Neural crest cell (in vitro differentiated cells): ENCODE measurements around the gene EBF3. TPM values are rescaled to one million over a fixed set of nuclear protein-coding genes. Genes with fewer than 3 reads are reported as not detected.

ENCODE experiments used
- DNase-seq: peaks from one replicate; pipeline ENCODE4 v3.0.0; 2021; ENCODE audit warnings: low read depth, mixed read lengths, low spot score
- H3K27ac Mint-ChIP-seq: one replicate; pipeline ENCODE4 v1.8.0; 2021; ENCODE audit warnings: mild to moderate bottlenecking, mixed read lengths; ENCODE audit not compliant: unreplicated experiment
- H3K27me3 Mint-ChIP-seq: 2 replicates; pipeline ENCODE4 v1.8.0; 2021; ENCODE audit warnings: low read depth, mild to moderate bottlenecking, mixed read lengths
- H3K36me3 Mint-ChIP-seq: 2 replicates; pipeline ENCODE4 v1.8.0; 2021; ENCODE audit warnings: low read depth, mild to moderate bottlenecking, mixed read lengths
- H3K4me1 Mint-ChIP-seq: 2 replicates; pipeline ENCODE4 v1.8.0; 2021; ENCODE audit warnings: mixed read lengths
- H3K4me3 Mint-ChIP-seq: one replicate; pipeline ENCODE4 v1.8.0; 2021; ENCODE audit warnings: mild to moderate bottlenecking, mixed read lengths
- H3K9me3 Mint-ChIP-seq: 2 replicates; pipeline ENCODE4 v1.8.0; 2021; ENCODE audit warnings: mixed read lengths
- total RNA-seq: library from RNA; stranded (reverse); gene quantifications from 2 replicates; pipeline ENCODE4 v1.2.1, GENCODE V29; 2021
- TF ChIP-seq, protein P1 (sequence below): fragments of 200-600 bp; sonication (generic); conservative IDR thresholded peaks from 2 replicates; pipeline ENCODE4 v1.5.0; 2021; ENCODE audit warnings: antibody characterized with exemption, mild to moderate bottlenecking

EBF3 gene
- total RNA-seq, 1 donor from 2014 or later: 11.6 TPM

DNA sequence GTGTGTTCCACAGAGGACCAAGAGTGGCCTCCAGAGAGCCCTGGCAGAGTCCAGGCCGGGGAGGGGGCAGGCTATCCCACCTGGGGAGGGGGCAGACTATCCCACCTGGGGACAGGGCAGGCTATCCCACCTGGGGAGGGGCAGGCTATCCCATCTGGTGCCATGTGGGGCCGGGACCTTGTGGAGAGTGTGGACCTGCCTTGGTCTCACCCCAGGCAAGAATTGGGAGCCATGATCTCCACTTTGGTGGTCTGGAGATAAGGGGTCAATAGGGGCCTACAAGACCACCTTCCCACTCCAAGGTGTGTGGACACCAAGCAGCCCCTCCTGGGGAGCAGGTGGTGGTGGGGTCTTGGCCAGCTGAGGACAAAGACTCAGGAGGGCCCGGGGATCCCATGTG lies 138.2 kb downstream of the EBF3 start:
- no peaks in the 10 kb centered on the region for H3K36me3 Mint-ChIP-seq
- H3K27ac Mint-ChIP-seq: no peak overlapping the region
- TF ChIP-seq, protein P1, sequence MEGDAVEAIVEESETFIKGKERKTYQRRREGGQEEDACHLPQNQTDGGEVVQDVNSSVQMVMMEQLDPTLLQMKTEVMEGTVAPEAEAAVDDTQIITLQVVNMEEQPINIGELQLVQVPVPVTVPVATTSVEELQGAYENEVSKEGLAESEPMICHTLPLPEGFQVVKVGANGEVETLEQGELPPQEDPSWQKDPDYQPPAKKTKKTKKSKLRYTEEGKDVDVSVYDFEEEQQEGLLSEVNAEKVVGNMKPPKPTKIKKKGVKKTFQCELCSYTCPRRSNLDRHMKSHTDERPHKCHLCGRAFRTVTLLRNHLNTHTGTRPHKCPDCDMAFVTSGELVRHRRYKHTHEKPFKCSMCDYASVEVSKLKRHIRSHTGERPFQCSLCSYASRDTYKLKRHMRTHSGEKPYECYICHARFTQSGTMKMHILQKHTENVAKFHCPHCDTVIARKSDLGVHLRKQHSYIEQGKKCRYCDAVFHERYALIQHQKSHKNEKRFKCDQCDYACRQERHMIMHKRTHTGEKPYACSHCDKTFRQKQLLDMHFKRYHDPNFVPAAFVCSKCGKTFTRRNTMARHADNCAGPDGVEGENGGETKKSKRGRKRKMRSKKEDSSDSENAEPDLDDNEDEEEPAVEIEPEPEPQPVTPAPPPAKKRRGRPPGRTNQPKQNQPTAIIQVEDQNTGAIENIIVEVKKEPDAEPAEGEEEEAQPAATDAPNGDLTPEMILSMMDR: no peak
- H3K9me3 Mint-ChIP-seq: no peaks in the 10 kb centered on the region
- no peak overlapping the region for H3K4me3 Mint-ChIP-seq
- DNase-seq: no peak
- no peaks in the 10 kb centered on the region for H3K4me1 Mint-ChIP-seq
- H3K27me3 Mint-ChIP-seq: no peaks in the 10 kb centered on the region

DNA sequence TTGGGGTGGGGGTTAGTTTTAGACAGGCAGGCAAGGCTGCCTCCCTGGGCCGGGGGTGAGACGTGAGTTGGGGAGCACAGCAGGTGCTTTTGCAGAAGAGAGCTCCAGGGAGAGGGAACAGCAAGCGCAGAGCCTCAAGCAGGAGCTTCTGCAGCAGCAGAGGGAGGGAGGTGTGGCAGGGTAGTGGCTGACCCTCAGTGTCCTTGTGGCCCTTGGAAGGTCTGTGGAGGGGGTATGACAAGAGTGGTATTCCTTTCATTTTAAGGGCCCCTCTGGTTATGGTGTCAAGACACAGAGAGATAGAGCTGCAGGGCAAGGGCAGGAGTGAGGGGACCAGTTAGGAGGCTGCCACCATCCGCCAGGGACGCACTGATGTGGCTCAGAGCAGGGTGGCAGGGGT lies 138.9 kb downstream of the EBF3 start:
- no peaks in the 10 kb centered on the region for H3K27me3 Mint-ChIP-seq
- no peaks in the 10 kb centered on the region for H3K4me1 Mint-ChIP-seq
- H3K36me3 Mint-ChIP-seq: no peaks in the 10 kb centered on the region
- TF ChIP-seq, protein P1: no peak
- H3K27ac Mint-ChIP-seq: no peak overlapping the region
- no peak overlapping the region for H3K4me3 Mint-ChIP-seq
- no peak for DNase-seq
- H3K9me3 Mint-ChIP-seq: no peaks in the 10 kb centered on the region

DNA sequence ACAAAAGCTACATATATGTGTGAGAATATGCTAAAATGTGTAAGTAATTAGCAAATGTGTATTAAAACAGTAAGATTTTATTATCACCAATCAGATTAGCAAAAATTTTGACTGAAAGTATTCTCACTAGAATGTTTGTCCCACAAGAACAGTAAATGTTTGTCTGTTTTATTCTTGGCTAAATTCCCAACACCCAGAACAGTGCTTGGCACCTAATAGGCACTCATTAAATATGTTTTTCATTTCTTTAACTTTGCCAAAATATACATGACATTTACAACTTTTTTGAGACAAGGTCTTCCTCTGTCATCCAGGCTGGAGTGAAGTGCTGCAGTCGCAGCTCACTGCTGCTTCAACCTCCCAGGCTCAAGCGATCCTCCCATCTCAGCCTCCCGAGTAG lies 143.6 kb downstream of the EBF3 start:
- Mint-ChIP-seq H3K36me3 (peaks cover 6% of the 10 kb centered on the region), H3K4me1 (no peaks in the 10 kb centered on the region), H3K9me3 (peaks cover 8% of the 10 kb centered on the region), H3K27me3 (no peaks in the 10 kb centered on the region), H3K27ac (no peak overlapping the region), H3K4me3 (no peak overlapping the region)
- TF ChIP-seq, protein P1: no peak
- DNase-seq: no peak

DNA sequence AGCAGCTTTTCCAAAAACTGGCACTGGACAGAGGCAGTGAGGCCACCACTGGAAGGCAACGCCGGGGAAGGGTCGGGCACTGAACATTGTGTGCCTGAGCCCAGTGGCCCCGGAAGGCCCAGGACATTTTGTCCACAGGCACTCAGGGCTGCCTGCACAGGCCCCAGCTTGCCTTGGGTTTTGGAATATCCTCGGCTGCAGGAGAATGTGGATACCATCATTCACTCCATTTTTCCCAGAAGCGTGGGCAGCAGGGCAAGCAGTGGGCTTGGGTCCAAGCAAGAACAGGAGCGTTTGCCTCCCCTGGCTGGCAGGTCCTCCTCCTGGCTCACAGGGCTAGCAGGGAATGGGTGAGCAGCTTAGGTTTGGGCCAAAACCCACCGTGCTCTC lies 147.4 kb downstream of the EBF3 start:
- peaks cover 6% of the 10 kb centered on the region for H3K36me3 Mint-ChIP-seq

DNA sequence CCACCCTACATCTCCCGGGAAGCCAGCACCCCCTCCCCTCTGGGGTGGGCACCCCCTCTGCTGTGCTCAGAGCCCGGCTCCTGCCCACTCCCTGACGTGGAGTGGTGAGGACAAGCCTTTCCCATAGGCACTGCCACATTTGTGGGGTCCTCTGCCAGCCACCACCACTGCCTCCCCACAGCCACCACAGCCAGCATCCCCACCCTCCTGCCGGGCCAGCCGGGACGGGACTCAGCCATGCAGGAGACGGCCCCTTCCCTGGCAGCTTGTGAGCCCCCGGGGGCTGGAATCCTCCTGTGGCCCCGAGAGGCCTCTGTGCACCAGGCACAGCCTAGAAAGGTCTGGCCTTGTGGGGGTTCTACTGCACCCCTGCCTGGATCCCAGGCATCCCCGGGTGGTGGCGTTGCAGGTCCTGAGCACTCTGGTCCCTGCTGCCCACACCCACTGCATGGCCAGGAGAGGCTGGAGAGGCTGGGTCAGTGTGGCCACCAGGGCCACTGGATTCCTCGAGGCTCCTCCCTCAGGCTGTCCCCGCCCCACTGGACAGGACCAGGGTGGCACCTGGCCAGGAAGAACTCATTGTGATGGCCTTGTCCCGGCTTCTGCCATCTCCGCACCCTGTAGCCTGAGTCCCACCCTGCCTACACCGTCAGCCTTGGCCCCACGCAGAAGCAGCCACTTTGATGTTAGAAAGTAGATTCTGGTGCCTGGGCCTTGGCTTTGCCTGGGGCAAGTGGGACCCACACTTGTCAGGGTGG lies 148.0 kb downstream of the EBF3 start:
- peaks cover 8% of the 10 kb centered on the region for H3K4me1 Mint-ChIP-seq
- no peaks in the 10 kb centered on the region for H3K27me3 Mint-ChIP-seq
- TF ChIP-seq, protein P1: no peak
- no peak overlapping the region for H3K27ac Mint-ChIP-seq
- peaks cover 8% of the 10 kb centered on the region for H3K9me3 Mint-ChIP-seq
- H3K36me3 Mint-ChIP-seq: peaks cover 6% of the 10 kb centered on the region
- no peak for DNase-seq
- H3K4me3 Mint-ChIP-seq: no peak overlapping the region

More for the DNA sequence above, 147.4 kb downstream of the EBF3 start:
- H3K4me1 Mint-ChIP-seq: peaks cover 8% of the 10 kb centered on the region
- H3K27me3 Mint-ChIP-seq: no peaks in the 10 kb centered on the region
- TF ChIP-seq, protein P1: no peak
- H3K27ac Mint-ChIP-seq: no peak overlapping the region
- peaks cover 8% of the 10 kb centered on the region for H3K9me3 Mint-ChIP-seq
- no peak for DNase-seq
- H3K4me3 Mint-ChIP-seq: no peak overlapping the region
